ENCODE measurements around the gene MARF1.
"Not testable (repeated sequence)": the region's sequence is repeated elsewhere in the genome, so short reads cannot be mapped to it uniquely, and the experiment has no call there.

Gene MARF1

GRCh38 chr16:15552507-15552906 is 90.4 kb downstream of the MARF1 start:
- H3K4me3 ChIP-seq (ENCODE audit: low read length) = no peak overlapping the region
- no peak for DNase-seq (ENCODE audit: low read depth, low spot score)

GRCh38 chr16:15548482-15548891 is 94.5 kb downstream of the MARF1 start:
- DNase-seq (ENCODE audit: low read depth, low spot score) = no peak
- H3K4me3 ChIP-seq (ENCODE audit: low read length) = no peak overlapping the region

- no peak overlapping the region for H3K4me3 ChIP-seq (ENCODE audit: low read length)
- DNase-seq (ENCODE audit: low read depth, low spot score) = no peak
These were observed 95.2 kb downstream of the MARF1 start for GRCh38 chr16:15547768-15548096.

GRCh38 chr16:15547072-15547767 is 95.7 kb downstream of the MARF1 start:
- H3K4me3 ChIP-seq (ENCODE audit: low read length); DNase-seq (ENCODE audit: low read depth, low spot score): not testable (repeated sequence)

- no peak for DNase-seq (ENCODE audit: low read depth, low spot score)
These were observed 97.4 kb downstream of the MARF1 start for GRCh38 chr16:15545544-15545943.

GRCh38 chr16:15544405-15544804 is 98.5 kb downstream of the MARF1 start:
- H3K4me3 ChIP-seq (ENCODE audit: low read length) = no peak overlapping the region
- DNase-seq (ENCODE audit: low read depth, low spot score) = no peak

More at GRCh38 chr16:15545544-15545943, 97.4 kb downstream of the MARF1 start:
- no peak overlapping the region for H3K4me3 ChIP-seq (ENCODE audit: low read length)
